AG09309 (cell line): ENCODE results near the gene CDHR3.
A peak's percentile ranks its signal among the peaks of the same experiment; 100 is the strongest.
"Not testable (repeated sequence)": the region's sequence is repeated elsewhere in the genome, so short reads cannot be mapped to it uniquely, and the experiment has no call there.

Experiments
- DNase-seq: peaks from one replicate; pipeline ENCODE4 v3.0.0-alpha.2; 2010; ENCODE audit warnings: low read depth
- H3K4me3 ChIP-seq: 2 replicates; pipeline ENCODE4 v1.5.1; 2011; ENCODE audit warnings: mild to moderate bottlenecking, low read depth, low read length, moderate library complexity; ENCODE audit not compliant: control insufficient read depth
- CTCF ChIP-seq: IDR thresholded peaks from 2 replicates; pipeline ENCODE4 v1.5.1; 2011; ENCODE audit warnings: mild to moderate bottlenecking, low read depth, low read length, inconsistent platforms; ENCODE audit not compliant: insufficient read depth, control insufficient read depth; ENCODE audit errors: missing control alignments

CDHR3 gene

DNA sequence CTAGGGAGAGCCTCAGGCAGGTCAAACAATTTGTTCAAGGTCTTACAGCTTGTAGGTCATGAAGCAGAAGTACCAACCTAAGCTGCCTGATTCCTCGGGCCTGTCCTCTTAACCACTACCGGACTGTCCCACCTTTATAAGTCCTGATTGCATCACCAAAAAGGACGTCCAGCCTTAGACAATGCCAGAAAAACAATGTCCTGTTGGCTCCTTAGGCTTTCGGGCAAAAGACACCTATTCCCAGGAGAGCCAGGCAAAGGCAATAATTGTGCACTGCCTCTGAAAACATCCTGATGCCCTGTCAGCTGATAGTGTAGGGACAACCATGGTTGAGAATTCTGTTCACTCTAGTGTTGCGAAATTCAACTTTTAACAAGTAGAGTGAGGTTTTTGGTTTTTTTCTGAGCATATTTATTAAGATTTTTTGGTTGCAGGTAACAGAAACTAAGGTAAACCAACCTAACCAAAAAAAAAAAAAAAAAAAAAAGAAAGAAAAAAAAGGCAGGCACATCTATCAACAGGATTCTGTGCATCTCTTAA, 40.5 kb downstream of the CDHR3 start:
- no peak for TF ChIP-seq CTCF
- H3K4me3 ChIP-seq = no peak overlapping the region
- no peak for DNase-seq

GRCh38 chr7:106006906-106007305, 43.8 kb downstream of the CDHR3 start:
- no peak for TF ChIP-seq CTCF

DNA sequence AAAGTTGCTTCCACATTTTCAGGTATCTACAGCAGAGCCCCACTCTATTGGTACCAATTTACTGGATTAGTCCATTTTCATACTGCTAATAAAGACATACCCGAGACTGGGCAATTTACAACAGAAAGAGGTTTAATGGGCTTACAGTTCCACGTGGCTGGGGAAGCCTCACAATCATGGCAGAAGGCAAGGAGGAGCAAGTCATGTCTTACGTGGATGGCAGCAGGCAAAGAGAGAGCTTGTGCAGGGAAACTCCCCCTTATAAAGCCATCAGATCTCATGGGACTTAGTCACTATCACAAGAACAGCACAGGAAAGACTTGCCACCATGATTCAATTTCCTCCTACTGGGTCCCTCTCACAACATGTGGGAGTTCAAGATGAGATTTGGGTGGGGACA, 44.7 kb downstream of the CDHR3 start:
- DNase-seq, H3K4me3 ChIP-seq: not testable (repeated sequence)

More at GRCh38 chr7:106006906-106007305, 43.8 kb downstream of the CDHR3 start:
- no peak overlapping the region for H3K4me3 ChIP-seq
- no peak for DNase-seq

- TF ChIP-seq CTCF = peak; percentile 89
- DNase-seq = peak; percentile 95
Observed at GRCh38 chr7:106009503-106010226, 46.6 kb downstream of the CDHR3 start.

GRCh38 chr7:106010331-106010730, 47.3 kb downstream of the CDHR3 start:
- H3K4me3 ChIP-seq = no peak overlapping the region
- DNase-seq = no peak
- TF ChIP-seq CTCF = no peak

More at GRCh38 chr7:106009503-106010226, 46.6 kb downstream of the CDHR3 start:
- peak overlapping the region; percentile 7 for H3K4me3 ChIP-seq

- DNase-seq = no peak
- TF ChIP-seq CTCF = no peak
- H3K4me3 ChIP-seq = no peak overlapping the region
Observed at GRCh38 chr7:106010866-106011265, 47.8 kb downstream of the CDHR3 start.

- no peak for TF ChIP-seq CTCF
- H3K4me3 ChIP-seq = no peak overlapping the region
- no peak for DNase-seq
Observed at GRCh38 chr7:106012184-106012583, 49.1 kb downstream of the CDHR3 start.
